Measurements from ENCODE around the gene PDIA6. TPM values are rescaled to one million over a fixed set of nuclear protein-coding genes. Genes with fewer than 3 reads are reported as not detected.

Gene PDIA6
- total RNA-seq, 1 experiment from 2014 or later: 384 TPM

GRCh38 chr2:10790228-10790973 lies 22.2 kb downstream of the PDIA6 start:
- Histone ChIP-seq H3K36me3 (ENCODE audit: control insufficient read depth, insufficient read depth, low read length) (peaks cover 10% of the 10 kb centered on the region), H3K9me3 (no peaks in the 10 kb centered on the region), H3K4me3 (ENCODE audit: low read depth, low read length) (no peak overlapping the region), H3K4me1 (peaks cover 15% of the 10 kb centered on the region), H3K27me3 (replicated peaks; ENCODE audit: control insufficient read depth, insufficient read depth, low read length) (no peaks in the 10 kb centered on the region)
- BruUV-seq (replicated peaks): no TSS peak
- no peaks in the 10 kb centered on the region for H3K27me3 Mint-ChIP-seq (ENCODE audit: insufficient read depth, unreplicated experiment)
- H3K4me1 Mint-ChIP-seq (ENCODE audit: low read depth, unreplicated experiment): peaks cover 12% of the 10 kb centered on the region
- H3K9me3 Mint-ChIP-seq (ENCODE audit: unreplicated experiment): no peaks in the 10 kb centered on the region
- CTCF ChIA-PET: no interaction called here
- intact Hi-C loops (cut with micrococcal nuclease; ENCODE audit: unreplicated experiment): loop anchor here (2.0 kb wide), 1 partner anchor 82 kb away; no protein-coding TSS in a partner anchor
- H3K36me3 Mint-ChIP-seq (ENCODE audit: insufficient read depth, unreplicated experiment): peaks cover 92% of the 10 kb centered on the region
- H3K4me3 Mint-ChIP-seq (ENCODE audit: unreplicated experiment): no peak overlapping the region
- no peak for DNase-seq
- POLR2A ChIA-PET: no interaction called here
- TF ChIP-seq CTCF (IDR thresholded peaks at IDR 0.05; ENCODE audit: insufficient read depth in 1 of 2, low read depth in 1 of 2, low read length in 1 of 2, severe bottlenecking in 1 of 2, unreplicated experiment in 1 of 2): no peak
- H3K27ac Mint-ChIP-seq (ENCODE audit: unreplicated experiment): peak overlapping the region; percentile 62

- no peak overlapping the region for H3K4me3 Mint-ChIP-seq (ENCODE audit: unreplicated experiment)
- no peaks in the 10 kb centered on the region for H3K9me3 Mint-ChIP-seq (ENCODE audit: unreplicated experiment)
- no peak overlapping the region for H3K27ac Mint-ChIP-seq (ENCODE audit: unreplicated experiment)
- H3K27me3 Mint-ChIP-seq (ENCODE audit: insufficient read depth, unreplicated experiment): no peaks in the 10 kb centered on the region
- H3K4me1 Mint-ChIP-seq (ENCODE audit: low read depth, unreplicated experiment): peaks cover 18% of the 10 kb centered on the region
- DNase-seq: peak in 1 of 2 experiments; percentile 30
- H3K36me3 Mint-ChIP-seq (ENCODE audit: insufficient read depth, unreplicated experiment): peaks cover 94% of the 10 kb centered on the region
- POLR2A ChIA-PET: interaction anchor here (0.6 to 0.7 kb wide), 2 partner anchors 22 to 112 kb away, joined by 3 to 18 read pairs; no protein-coding TSS in a partner anchor
- peaks cover 10% of the 10 kb centered on the region for H3K36me3 ChIP-seq (ENCODE audit: control insufficient read depth, insufficient read depth, low read length)
- H3K4me1 ChIP-seq: peaks cover 5% of the 10 kb centered on the region; the same call in 1 of the 2 replicates
- CTCF ChIA-PET: interaction anchor here (0.8 kb wide), 1 partner anchor 24 kb away, joined by 3 read pairs; the partner anchor contains the start of gene PDIA6
- no TSS peak for BruUV-seq (replicated peaks)
- no peak overlapping the region for H3K4me3 ChIP-seq (ENCODE audit: low read depth, low read length)
- no peaks in the 10 kb centered on the region for H3K27me3 ChIP-seq (replicated peaks; ENCODE audit: control insufficient read depth, insufficient read depth, low read length)
- TF ChIP-seq CTCF (IDR thresholded peaks at IDR 0.05; ENCODE audit: insufficient read depth in 1 of 2, low read depth in 1 of 2, low read length in 1 of 2, severe bottlenecking in 1 of 2, unreplicated experiment in 1 of 2): no peak
- H3K9me3 ChIP-seq: no peaks in the 10 kb centered on the region
- intact Hi-C loops (cut with micrococcal nuclease; ENCODE audit: unreplicated experiment): no loop called here
These were observed 23.7 kb downstream of the PDIA6 start for GRCh38 chr2:10788855-10789254.

GRCh38 chr2:10787176-10787968 lies 25.2 kb downstream of the PDIA6 start:
- Histone ChIP-seq H3K9me3 (no peaks in the 10 kb centered on the region), H3K27me3 (replicated peaks; ENCODE audit: control insufficient read depth, insufficient read depth, low read length) (no peaks in the 10 kb centered on the region), H3K4me3 (ENCODE audit: low read depth, low read length) (no peak overlapping the region), H3K4me1 (peaks cover 5% of the 10 kb centered on the region; the same call in 1 of the 2 replicates), H3K36me3 (ENCODE audit: control insufficient read depth, insufficient read depth, low read length) (peaks cover 7% of the 10 kb centered on the region)
- no TSS peak for BruUV-seq (replicated peaks)
- H3K9me3 Mint-ChIP-seq (ENCODE audit: unreplicated experiment): no peaks in the 10 kb centered on the region
- CTCF ChIA-PET: no interaction called here
- peak; percentile 15 to 17 for TF ChIP-seq CTCF (IDR thresholded peaks at IDR 0.05; ENCODE audit: insufficient read depth in 1 of 2, low read depth in 1 of 2, low read length in 1 of 2, severe bottlenecking in 1 of 2, unreplicated experiment in 1 of 2)
- no peak overlapping the region for H3K4me3 Mint-ChIP-seq (ENCODE audit: unreplicated experiment)
- no peak overlapping the region for H3K27ac Mint-ChIP-seq (ENCODE audit: unreplicated experiment)
- H3K4me1 Mint-ChIP-seq (ENCODE audit: low read depth, unreplicated experiment): peaks cover 18% of the 10 kb centered on the region
- intact Hi-C loops (cut with micrococcal nuclease; ENCODE audit: unreplicated experiment): no loop called here
- POLR2A ChIA-PET: no interaction called here
- DNase-seq: peak in 1 of 2 experiments; percentile 37
- peaks cover 94% of the 10 kb centered on the region for H3K36me3 Mint-ChIP-seq (ENCODE audit: insufficient read depth, unreplicated experiment)
- H3K27me3 Mint-ChIP-seq (ENCODE audit: insufficient read depth, unreplicated experiment): no peaks in the 10 kb centered on the region

All from Caco-2 (cell line).